ENCODE data around the gene LCN9. TPM values are rescaled to one million over a fixed set of nuclear protein-coding genes. Genes with fewer than 3 reads are reported as not detected.

Gene LCN9, protein sequence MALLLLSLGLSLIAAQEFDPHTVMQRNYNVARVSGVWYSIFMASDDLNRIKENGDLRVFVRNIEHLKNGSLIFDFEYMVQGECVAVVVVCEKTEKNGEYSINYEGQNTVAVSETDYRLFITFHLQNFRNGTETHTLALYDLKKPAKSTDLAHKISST
- total RNA-seq = not detected
- polyA plus RNA-seq = not detected
- long read RNA-seq, donor 1 = 0 reads
- long read RNA-seq, donor 2 = 0 reads
- long read RNA-seq, donor 3 = 0 reads
- long read RNA-seq, donor 4 = 0 reads
- long read RNA-seq, donor 5 = 0 reads
- long read RNA-seq, donor 6 = 0 reads
- long read RNA-seq, donor 7 = 0 reads
- long read RNA-seq, donor 8 = 0 reads
- long read RNA-seq, donor 9 = 0 reads
- long read RNA-seq, donor 10 = 0 reads

DNA sequence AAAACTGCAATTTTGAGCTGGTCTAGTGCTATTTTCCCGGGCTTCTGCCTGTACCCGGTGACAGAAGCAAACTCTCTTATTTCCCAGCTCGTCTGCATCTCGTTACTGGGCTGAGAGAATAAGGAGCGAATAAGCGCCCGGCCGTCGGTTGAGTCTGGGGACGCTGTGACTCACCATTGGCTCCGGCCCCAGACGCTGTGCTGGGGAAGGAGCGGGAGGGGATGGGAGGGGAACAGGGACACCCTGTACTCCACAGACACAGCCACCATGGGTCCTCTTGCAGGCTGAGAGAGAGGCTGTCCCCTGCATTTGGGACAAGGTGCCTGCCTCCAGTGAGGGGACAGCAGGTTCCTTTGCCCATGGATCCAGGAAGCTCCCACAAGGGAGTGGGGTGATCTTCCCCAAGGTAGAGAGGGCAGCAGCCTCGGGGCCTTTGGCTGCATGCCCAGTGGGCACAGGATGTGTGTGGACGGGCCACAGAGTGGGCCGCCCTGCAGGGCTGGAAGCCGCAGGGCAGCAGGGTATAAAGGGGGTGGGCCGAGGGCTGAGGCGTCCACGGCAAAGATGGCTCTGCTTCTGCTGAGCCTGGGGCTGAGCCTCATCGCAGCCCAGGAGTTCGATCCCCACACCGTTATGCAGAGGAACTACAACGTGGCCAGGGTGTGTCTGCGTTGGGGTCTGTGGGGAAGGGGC, at the start of gene LCN9:
Gene LCN9 (plus strand): TSS at position 552 of the 693 bp plus-strand sequence. CDS start 13 bp downstream, at position 565.
- no peak within 1 kb of the TSS for H3K27ac ChIP-seq (ENCODE audit: low read depth in 1 of 2, low read length in 1 of 2)
- H3K9me3 ChIP-seq (ENCODE audit: control insufficient read depth in 2 of 2, insufficient read depth in 1 of 2, low read length in 1 of 2) = no peaks in the 10 kb centered on the region
- DNase-seq (ENCODE audit: low read depth in 6 of 9, low spot score in 9 of 9) = no peak
- H3K4me3 ChIP-seq (ENCODE audit: low read length in 2 of 2) = no peak within 1 kb of the TSS
- H3K27me3 ChIP-seq (ENCODE audit: control insufficient read depth in 2 of 2, insufficient read depth in 1 of 2, low read length in 1 of 2) = peaks cover 0 to 2% of the 10 kb centered on the region in 2 donors
- H3K36me3 ChIP-seq (ENCODE audit: control insufficient read depth in 2 of 2, insufficient read depth in 2 of 2, low read length in 1 of 2) = no peaks in the 10 kb centered on the region
- 81% methylated on average over 25 of the region's 25 CpGs for WGBS
- no peaks in the 10 kb centered on the region for H3K4me1 ChIP-seq (ENCODE audit: control insufficient read depth in 2 of 2, insufficient read depth in 2 of 2, low read length in 2 of 2)

DNA sequence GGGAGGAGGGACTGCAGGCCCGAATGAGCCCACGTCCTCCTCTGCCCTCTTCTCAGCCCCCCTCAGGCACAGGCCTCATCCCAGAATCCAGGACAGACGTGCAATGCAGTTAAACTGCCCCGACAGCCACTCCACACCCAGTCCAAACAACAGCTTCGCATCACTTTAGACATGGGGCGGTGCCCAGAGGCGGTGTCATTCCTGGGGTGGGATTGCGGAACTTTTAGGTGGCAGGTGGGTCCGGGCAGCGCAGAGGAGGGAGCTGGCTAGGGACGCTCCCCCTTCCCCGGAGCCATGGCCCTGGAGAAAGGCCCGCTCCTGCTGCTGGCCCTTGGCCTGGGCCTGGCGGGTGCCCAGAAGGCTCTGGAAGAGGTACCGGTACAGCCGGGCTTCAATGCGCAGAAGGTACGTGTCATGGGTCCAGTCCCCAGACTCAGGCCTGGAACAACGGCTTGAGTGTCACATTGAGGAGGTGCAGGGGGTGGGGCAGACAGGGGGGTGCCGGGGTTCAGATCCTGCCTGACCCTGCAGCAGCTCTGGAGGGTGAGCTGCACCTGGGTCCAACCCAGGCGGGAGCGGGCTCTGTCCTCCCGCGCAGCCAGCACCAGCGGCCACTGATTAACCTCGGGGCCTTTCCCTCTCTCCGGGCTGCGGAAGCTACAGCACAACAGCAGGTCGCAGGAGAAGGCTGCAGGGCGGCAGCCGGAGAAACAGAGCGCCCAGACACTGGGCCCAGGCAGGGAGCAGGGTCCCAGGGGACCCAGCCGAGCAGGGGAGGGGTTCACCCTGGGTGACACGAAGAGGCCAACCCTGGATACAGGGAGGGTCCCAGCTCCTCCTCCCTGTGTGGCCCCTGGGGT, 48.9 kb upstream of the LCN9 start:
- 85% methylated on average over 34 of the region's 34 CpGs for WGBS
- no peak for DNase-seq (ENCODE audit: low read depth in 6 of 9, low spot score in 9 of 9)

DNA sequence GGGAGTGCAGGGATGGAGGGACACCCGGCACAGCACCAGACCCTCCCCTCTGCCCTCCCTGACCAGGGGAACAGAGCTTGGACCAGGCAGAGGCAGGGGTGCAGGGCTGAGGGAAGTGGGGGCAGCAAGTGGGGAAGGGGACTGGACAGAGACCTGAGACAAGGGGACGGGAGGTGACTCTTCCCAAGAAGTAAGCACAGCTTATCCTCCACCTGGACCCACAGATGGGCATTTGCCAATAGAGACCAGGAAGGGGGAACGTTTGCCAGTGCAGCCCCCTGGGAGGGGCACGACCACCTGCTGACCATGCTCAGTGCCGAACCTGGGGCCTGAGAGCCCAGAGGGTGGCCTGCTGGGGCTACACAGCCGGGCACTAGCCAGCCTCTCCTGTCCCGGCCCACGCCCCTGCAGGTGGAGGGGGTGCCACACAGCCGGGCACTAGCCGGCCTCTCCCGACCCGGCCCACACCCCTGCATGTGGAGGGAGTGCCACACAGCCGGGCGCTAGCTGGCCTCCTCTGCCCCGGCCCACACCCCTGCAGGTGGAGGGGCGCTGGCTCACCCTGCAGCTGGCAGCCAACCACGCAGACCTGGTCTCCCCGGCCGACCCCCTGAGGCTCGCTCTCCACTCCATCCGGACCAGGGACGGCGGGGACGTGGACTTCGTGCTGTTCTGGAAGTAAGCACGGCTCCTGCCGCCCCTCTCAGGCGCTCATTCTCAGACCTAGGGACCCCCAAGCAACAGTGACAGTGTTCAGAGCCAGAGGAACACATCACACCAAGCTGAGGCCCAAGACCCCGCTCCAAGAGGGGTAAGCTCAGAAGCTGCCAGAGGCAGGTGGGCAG, 48.1 kb upstream of the LCN9 start:
- Histone ChIP-seq H3K27me3 (ENCODE audit: control insufficient read depth in 2 of 2, insufficient read depth in 1 of 2, low read length in 1 of 2) (no peaks in the 10 kb centered on the region), H3K4me3 (ENCODE audit: low read length in 2 of 2) (no peak overlapping the region), H3K36me3 (ENCODE audit: control insufficient read depth in 2 of 2, insufficient read depth in 2 of 2, low read length in 1 of 2) (no peaks in the 10 kb centered on the region), H3K9me3 (ENCODE audit: control insufficient read depth in 2 of 2, insufficient read depth in 1 of 2, low read length in 1 of 2) (no peaks in the 10 kb centered on the region), H3K4me1 (ENCODE audit: control insufficient read depth in 2 of 2, insufficient read depth in 2 of 2, low read length in 2 of 2) (no peaks in the 10 kb centered on the region), H3K27ac (ENCODE audit: low read depth in 1 of 2, low read length in 1 of 2) (no peak overlapping the region)
- no peak for DNase-seq (ENCODE audit: low read depth in 6 of 9, low spot score in 9 of 9)
- 88% methylated on average over 29 of the region's 29 CpGs for WGBS

More for the DNA sequence above, 48.9 kb upstream of the LCN9 start:
- no peak overlapping the region for H3K4me3 ChIP-seq (ENCODE audit: low read length in 2 of 2)
- H3K27me3 ChIP-seq (ENCODE audit: control insufficient read depth in 2 of 2, insufficient read depth in 1 of 2, low read length in 1 of 2) = no peaks in the 10 kb centered on the region
- no peak overlapping the region for H3K27ac ChIP-seq (ENCODE audit: low read depth in 1 of 2, low read length in 1 of 2)
- no peaks in the 10 kb centered on the region for H3K9me3 ChIP-seq (ENCODE audit: control insufficient read depth in 2 of 2, insufficient read depth in 1 of 2, low read length in 1 of 2)
- H3K36me3 ChIP-seq (ENCODE audit: control insufficient read depth in 2 of 2, insufficient read depth in 2 of 2, low read length in 1 of 2) = no peaks in the 10 kb centered on the region
- no peaks in the 10 kb centered on the region for H3K4me1 ChIP-seq (ENCODE audit: control insufficient read depth in 2 of 2, insufficient read depth in 2 of 2, low read length in 2 of 2)

DNA sequence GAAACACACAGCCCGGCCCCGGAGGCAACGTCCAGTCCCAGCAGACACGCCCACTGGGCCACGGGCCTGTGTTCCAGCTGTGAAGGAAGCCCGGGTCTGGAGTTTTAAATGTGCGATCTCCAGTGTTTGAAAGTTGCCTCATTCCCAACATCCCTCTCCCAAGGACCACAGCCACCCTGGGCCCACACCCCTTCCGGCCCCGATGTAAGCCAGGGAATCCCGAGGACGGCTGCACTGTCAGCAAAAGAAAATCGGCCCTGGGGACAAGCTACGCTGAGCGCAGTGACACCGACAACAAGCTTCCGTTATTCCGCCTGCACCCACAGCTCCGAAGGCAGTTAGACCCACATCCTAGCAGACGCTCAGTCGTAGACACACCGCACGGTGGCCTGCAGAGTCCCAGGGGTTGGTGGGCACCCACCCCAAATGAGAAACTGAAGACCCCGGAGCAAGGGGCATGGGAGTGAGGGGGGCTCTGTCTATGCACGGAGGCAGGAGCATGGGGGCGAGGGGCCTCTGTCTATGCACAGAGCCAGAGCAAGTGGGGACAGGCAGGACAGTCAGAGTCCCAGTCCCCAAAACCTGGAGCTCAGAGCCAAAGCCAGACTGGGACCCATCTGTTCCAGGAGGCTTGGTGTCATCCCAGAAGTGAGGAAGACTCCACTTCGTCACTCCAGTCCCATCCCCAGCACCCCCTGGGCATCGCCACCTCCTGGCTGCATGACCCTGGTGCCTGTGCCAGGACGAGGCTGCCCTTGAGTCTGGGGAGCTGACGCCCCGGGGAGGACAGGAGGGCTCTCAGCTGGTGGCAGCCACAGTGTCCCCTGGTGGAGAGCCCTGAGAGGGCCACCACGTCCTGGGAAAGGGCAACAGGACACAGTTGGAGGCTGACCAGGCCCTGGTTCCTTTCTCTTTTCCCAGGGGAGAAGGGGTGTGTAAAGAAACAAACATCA, 47.2 kb upstream of the LCN9 start:
- Histone ChIP-seq H3K27me3 (ENCODE audit: control insufficient read depth in 2 of 2, insufficient read depth in 1 of 2, low read length in 1 of 2) (no peaks in the 10 kb centered on the region), H3K4me1 (ENCODE audit: control insufficient read depth in 2 of 2, insufficient read depth in 2 of 2, low read length in 2 of 2) (no peaks in the 10 kb centered on the region), H3K36me3 (ENCODE audit: control insufficient read depth in 2 of 2, insufficient read depth in 2 of 2, low read length in 1 of 2) (no peaks in the 10 kb centered on the region), H3K27ac (ENCODE audit: low read depth in 1 of 2, low read length in 1 of 2) (no peak overlapping the region), H3K9me3 (ENCODE audit: control insufficient read depth in 2 of 2, insufficient read depth in 1 of 2, low read length in 1 of 2) (no peaks in the 10 kb centered on the region), H3K4me3 (ENCODE audit: low read length in 2 of 2) (no peak overlapping the region)
- WGBS = 73% methylated on average over 31 of the region's 31 CpGs
- no peak for DNase-seq (ENCODE audit: low read depth in 6 of 9, low spot score in 9 of 9)

DNA sequence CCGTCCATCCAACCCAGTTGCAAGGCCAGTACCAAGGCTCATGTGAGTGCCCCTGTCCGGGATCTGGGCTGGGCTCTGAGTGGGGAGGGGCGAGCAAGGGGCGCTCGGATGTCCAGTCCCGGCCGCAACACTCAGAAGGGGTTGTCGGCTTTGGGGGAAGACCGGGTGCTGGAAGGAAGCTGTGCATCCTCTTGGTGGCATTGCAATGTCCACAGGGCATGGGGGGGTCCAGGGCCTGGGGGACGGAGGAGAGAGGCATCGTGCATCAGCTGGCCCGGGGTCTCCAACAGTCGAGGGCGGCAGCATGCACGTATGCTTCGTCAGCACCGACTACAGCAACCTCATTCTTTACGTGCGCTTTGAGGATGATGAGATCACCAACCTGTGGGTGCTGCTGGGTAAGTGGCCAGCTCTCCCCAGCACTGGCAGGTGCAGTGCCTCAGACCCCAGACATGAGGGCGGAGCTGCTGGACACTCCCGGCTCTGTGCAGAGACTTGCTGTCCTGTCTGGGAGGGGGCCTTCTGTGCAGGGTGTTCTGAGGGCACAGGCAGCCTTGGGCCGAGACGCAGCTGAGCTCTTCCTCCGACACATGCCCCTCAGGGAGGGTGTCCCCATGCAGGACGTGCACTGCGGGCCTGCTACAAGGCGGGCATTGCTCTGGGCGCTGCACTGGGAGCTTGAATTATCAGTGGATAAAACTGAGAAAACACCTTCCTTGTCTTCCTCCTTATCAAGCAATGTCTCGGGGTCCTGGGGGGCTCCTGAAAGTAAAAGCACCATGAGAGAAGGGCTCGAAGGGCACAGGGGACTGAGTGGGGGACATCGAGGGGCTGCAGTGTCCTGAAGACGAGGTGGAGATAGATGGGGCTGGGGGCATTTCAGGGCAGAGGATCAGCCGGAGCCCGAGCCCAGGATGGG, 46.2 kb upstream of the LCN9 start:
- H3K27me3 ChIP-seq (ENCODE audit: control insufficient read depth in 2 of 2, insufficient read depth in 1 of 2, low read length in 1 of 2) = no peaks in the 10 kb centered on the region
- H3K9me3 ChIP-seq (ENCODE audit: control insufficient read depth in 2 of 2, insufficient read depth in 1 of 2, low read length in 1 of 2) = no peaks in the 10 kb centered on the region
- H3K4me1 ChIP-seq (ENCODE audit: control insufficient read depth in 2 of 2, insufficient read depth in 2 of 2, low read length in 2 of 2) = no peaks in the 10 kb centered on the region
- H3K4me3 ChIP-seq (ENCODE audit: low read length in 2 of 2) = no peak overlapping the region
- no peaks in the 10 kb centered on the region for H3K36me3 ChIP-seq (ENCODE audit: control insufficient read depth in 2 of 2, insufficient read depth in 2 of 2, low read length in 1 of 2)
- no peak for DNase-seq (ENCODE audit: low read depth in 6 of 9, low spot score in 9 of 9)
- H3K27ac ChIP-seq (ENCODE audit: low read depth in 1 of 2, low read length in 1 of 2) = no peak overlapping the region
- WGBS = 89% methylated on average over 34 of the region's 34 CpGs

DNA sequence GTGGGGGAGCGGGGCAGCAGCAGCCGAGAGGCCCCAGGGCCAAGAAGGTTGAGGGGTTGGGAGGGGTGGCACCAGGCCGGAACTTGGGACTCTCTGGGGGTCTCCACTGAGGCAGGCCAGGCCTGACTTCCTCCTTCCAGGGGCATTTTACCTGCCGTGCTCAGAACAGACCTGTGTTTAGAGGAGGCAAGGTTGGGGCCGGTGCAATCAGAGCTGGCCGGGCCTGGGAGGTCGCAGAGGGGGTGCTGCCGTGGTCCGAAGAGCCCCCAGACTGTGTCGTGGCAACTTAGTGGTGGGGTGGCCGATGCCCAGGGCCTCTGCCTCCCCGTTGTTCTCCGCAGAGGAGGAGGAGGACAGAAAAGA, 45.6 kb upstream of the LCN9 start:
- no peak for DNase-seq (ENCODE audit: low read depth in 6 of 9, low spot score in 9 of 9)
- Histone ChIP-seq H3K36me3 (ENCODE audit: control insufficient read depth in 2 of 2, insufficient read depth in 2 of 2, low read length in 1 of 2) (no peaks in the 10 kb centered on the region), H3K27me3 (ENCODE audit: control insufficient read depth in 2 of 2, insufficient read depth in 1 of 2, low read length in 1 of 2) (no peaks in the 10 kb centered on the region), H3K27ac (ENCODE audit: low read depth in 1 of 2, low read length in 1 of 2) (no peak overlapping the region), H3K4me3 (ENCODE audit: low read length in 2 of 2) (no peak overlapping the region), H3K4me1 (ENCODE audit: control insufficient read depth in 2 of 2, insufficient read depth in 2 of 2, low read length in 2 of 2) (no peaks in the 10 kb centered on the region), H3K9me3 (ENCODE audit: control insufficient read depth in 2 of 2, insufficient read depth in 1 of 2, low read length in 1 of 2) (no peaks in the 10 kb centered on the region)
- WGBS = 87% methylated on average over 13 of the region's 13 CpGs

DNA sequence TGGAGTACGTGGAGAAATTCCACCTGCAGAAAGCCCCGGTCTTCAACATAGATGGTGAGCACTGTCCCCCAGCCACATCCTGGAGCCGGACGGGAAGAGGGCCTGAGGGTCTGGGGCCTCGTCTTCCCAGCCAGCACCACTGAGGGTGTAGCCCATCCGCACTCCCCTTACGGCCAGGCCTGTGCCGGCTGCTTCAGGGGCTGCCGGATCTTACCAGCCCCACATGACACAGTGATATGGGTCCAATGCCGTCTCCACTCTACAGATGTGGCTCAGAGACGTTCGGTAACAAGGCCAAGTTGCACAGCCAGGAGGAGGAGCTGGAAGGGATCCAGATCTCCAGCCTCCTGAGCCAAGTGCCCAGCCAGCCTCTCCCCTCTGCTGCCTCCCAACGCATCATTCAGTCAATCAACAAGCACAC, 45.1 kb upstream of the LCN9 start:
- Histone ChIP-seq H3K4me1 (ENCODE audit: control insufficient read depth in 2 of 2, insufficient read depth in 2 of 2, low read length in 2 of 2) (no peaks in the 10 kb centered on the region), H3K36me3 (ENCODE audit: control insufficient read depth in 2 of 2, insufficient read depth in 2 of 2, low read length in 1 of 2) (no peaks in the 10 kb centered on the region), H3K4me3 (ENCODE audit: low read length in 2 of 2) (no peak overlapping the region), H3K27me3 (ENCODE audit: control insufficient read depth in 2 of 2, insufficient read depth in 1 of 2, low read length in 1 of 2) (no peaks in the 10 kb centered on the region), H3K9me3 (ENCODE audit: control insufficient read depth in 2 of 2, insufficient read depth in 1 of 2, low read length in 1 of 2) (no peaks in the 10 kb centered on the region), H3K27ac (ENCODE audit: low read depth in 1 of 2, low read length in 1 of 2) (no peak overlapping the region)
- DNase-seq (ENCODE audit: low read depth in 6 of 9, low spot score in 9 of 9) = no peak
- WGBS = 83% methylated on average over 13 of the region's 13 CpGs
